ENCODE results near the gene HAAO. TPM values are rescaled to one million over a fixed set of nuclear protein-coding genes. Genes with fewer than 3 reads are reported as not detected.

The HAAO gene
- polyA plus RNA-seq, 4 donors, result 23.8 to 147 (median 44.8) TPM

GRCh38 chr2:42764901-42765300 lies 27.5 kb downstream of the HAAO start:
- no peaks in the 10 kb centered on the region for H3K27me3 ChIP-seq (ENCODE audit: control insufficient read depth in 3 of 3, insufficient read depth in 3 of 3, low read length in 3 of 3)
- peaks cover 0 to 54% (median 2%) of the 10 kb centered on the region in 3 donors for H3K36me3 ChIP-seq (ENCODE audit: control insufficient read depth in 3 of 3, insufficient read depth in 2 of 3, low read depth in 1 of 3, low read length in 3 of 3)
- no peak overlapping the region for H3K4me3 ChIP-seq (ENCODE audit: low read depth in 1 of 3, low read length in 3 of 3)
- H3K27ac ChIP-seq (ENCODE audit: low read depth in 1 of 3, low read length in 2 of 3), result no peak overlapping the region
- DNase-seq, result no peak
- WGBS, 3 donors, result 74 to 90% (median 89%) methylated on average over 2 of the region's 2 CpGs
- no peaks in the 10 kb centered on the region for H3K9me3 ChIP-seq (ENCODE audit: control insufficient read depth in 2 of 2, insufficient read depth in 1 of 2, low read depth in 1 of 2, low read length in 1 of 2)
- no peak for FAIRE-seq
- no peaks in the 10 kb centered on the region for H3K4me1 ChIP-seq (ENCODE audit: control insufficient read depth in 3 of 3, insufficient read depth in 2 of 3, low read depth in 1 of 3, low read length in 2 of 3)

- Histone ChIP-seq H3K36me3 (ENCODE audit: control insufficient read depth in 3 of 3, insufficient read depth in 2 of 3, low read depth in 1 of 3, low read length in 3 of 3) (peaks cover 0 to 46% (median 0%) of the 10 kb centered on the region in 3 donors), H3K9me3 (ENCODE audit: control insufficient read depth in 2 of 2, insufficient read depth in 1 of 2, low read depth in 1 of 2, low read length in 1 of 2) (no peaks in the 10 kb centered on the region), H3K27me3 (ENCODE audit: control insufficient read depth in 3 of 3, insufficient read depth in 3 of 3, low read length in 3 of 3) (no peaks in the 10 kb centered on the region), H3K27ac (ENCODE audit: low read depth in 1 of 3, low read length in 2 of 3) (no peak within 1 kb of the TSS), H3K4me1 (ENCODE audit: control insufficient read depth in 3 of 3, insufficient read depth in 2 of 3, low read depth in 1 of 3, low read length in 2 of 3) (no peaks in the 10 kb centered on the region), H3K4me3 (ENCODE audit: low read depth in 1 of 3, low read length in 3 of 3) (no peak within 1 kb of the TSS)
- 51 to 81% (median 72%) methylated on average over 4 to 5 of the region's 5 CpGs for WGBS, 3 donors
- DNase-seq (no peak), FAIRE-seq (no peak)
These were observed 28.3 kb downstream of the HAAO start, which contains the start of gene OXER1 for GRCh38 chr2:42764096-42764495. OXER1 (minus strand) TSS chr2:42764135; CDS start chr2:42764062, 73 bp downstream.

GRCh38 chr2:42762823-42763804 lies 29.3 kb downstream of the HAAO start:
- Histone ChIP-seq H3K4me1 (ENCODE audit: control insufficient read depth in 3 of 3, insufficient read depth in 2 of 3, low read depth in 1 of 3, low read length in 2 of 3) (no peaks in the 10 kb centered on the region), H3K36me3 (ENCODE audit: control insufficient read depth in 3 of 3, insufficient read depth in 2 of 3, low read depth in 1 of 3, low read length in 3 of 3) (peaks cover 0 to 38% (median 0%) of the 10 kb centered on the region in 3 donors), H3K27ac (ENCODE audit: low read depth in 1 of 3, low read length in 2 of 3) (no peak overlapping the region), H3K27me3 (ENCODE audit: control insufficient read depth in 3 of 3, insufficient read depth in 3 of 3, low read length in 3 of 3) (no peaks in the 10 kb centered on the region), H3K9me3 (ENCODE audit: control insufficient read depth in 2 of 2, insufficient read depth in 1 of 2, low read depth in 1 of 2, low read length in 1 of 2) (no peaks in the 10 kb centered on the region), H3K4me3 (ENCODE audit: low read depth in 1 of 3, low read length in 3 of 3) (no peak overlapping the region)
- DNase-seq (no peak), FAIRE-seq (no peak)
- WGBS, 3 donors, result 94 to 95% (median 95%) methylated on average over 45 of the region's 45 CpGs

GRCh38 chr2:42762155-42762554 lies 30.2 kb downstream of the HAAO start:
- 82 to 91% (median 91%) methylated on average over 5 of the region's 5 CpGs for WGBS, 3 donors
- no peak for FAIRE-seq
- Histone ChIP-seq H3K27ac (ENCODE audit: low read depth in 1 of 3, low read length in 2 of 3) (no peak overlapping the region), H3K36me3 (ENCODE audit: control insufficient read depth in 3 of 3, insufficient read depth in 2 of 3, low read depth in 1 of 3, low read length in 3 of 3) (peaks cover 0 to 29% (median 0%) of the 10 kb centered on the region in 3 donors), H3K4me3 (ENCODE audit: low read depth in 1 of 3, low read length in 3 of 3) (no peak overlapping the region), H3K27me3 (ENCODE audit: control insufficient read depth in 3 of 3, insufficient read depth in 3 of 3, low read length in 3 of 3) (no peaks in the 10 kb centered on the region), H3K9me3 (ENCODE audit: control insufficient read depth in 2 of 2, insufficient read depth in 1 of 2, low read depth in 1 of 2, low read length in 1 of 2) (no peaks in the 10 kb centered on the region), H3K4me1 (ENCODE audit: control insufficient read depth in 3 of 3, insufficient read depth in 2 of 3, low read depth in 1 of 3, low read length in 2 of 3) (no peaks in the 10 kb centered on the region)
- DNase-seq, result no peak

GRCh38 chr2:42761554-42761953 lies 30.8 kb downstream of the HAAO start:
- Histone ChIP-seq H3K36me3 (ENCODE audit: control insufficient read depth in 3 of 3, insufficient read depth in 2 of 3, low read depth in 1 of 3, low read length in 3 of 3) (peaks cover 0 to 24% (median 0%) of the 10 kb centered on the region in 3 donors), H3K4me3 (ENCODE audit: low read depth in 1 of 3, low read length in 3 of 3) (no peak overlapping the region), H3K9me3 (ENCODE audit: control insufficient read depth in 2 of 2, insufficient read depth in 1 of 2, low read depth in 1 of 2, low read length in 1 of 2) (no peaks in the 10 kb centered on the region), H3K27ac (ENCODE audit: low read depth in 1 of 3, low read length in 2 of 3) (no peak overlapping the region), H3K4me1 (ENCODE audit: control insufficient read depth in 3 of 3, insufficient read depth in 2 of 3, low read depth in 1 of 3, low read length in 2 of 3) (no peaks in the 10 kb centered on the region), H3K27me3 (ENCODE audit: control insufficient read depth in 3 of 3, insufficient read depth in 3 of 3, low read length in 3 of 3) (no peaks in the 10 kb centered on the region)
- no peak for FAIRE-seq
- DNase-seq, result no peak
- 78 to 86% (median 82%) methylated on average over 9 of the region's 9 CpGs for WGBS, 3 donors

GRCh38 chr2:42758751-42759150 lies 33.6 kb downstream of the HAAO start:
- no peak overlapping the region for H3K27ac ChIP-seq (ENCODE audit: low read depth in 1 of 3, low read length in 2 of 3)
- H3K36me3 ChIP-seq (ENCODE audit: control insufficient read depth in 3 of 3, insufficient read depth in 2 of 3, low read depth in 1 of 3, low read length in 3 of 3), result peaks cover 0 to 26% (median 0%) of the 10 kb centered on the region in 3 donors
- WGBS, 3 donors, result 92 to 100% (median 97%) methylated on average over 1 of the region's 1 CpG
- FAIRE-seq, result no peak
- no peaks in the 10 kb centered on the region for H3K9me3 ChIP-seq (ENCODE audit: control insufficient read depth in 2 of 2, insufficient read depth in 1 of 2, low read depth in 1 of 2, low read length in 1 of 2)
- no peak for DNase-seq
- no peaks in the 10 kb centered on the region for H3K4me1 ChIP-seq (ENCODE audit: control insufficient read depth in 3 of 3, insufficient read depth in 2 of 3, low read depth in 1 of 3, low read length in 2 of 3)
- no peaks in the 10 kb centered on the region for H3K27me3 ChIP-seq (ENCODE audit: control insufficient read depth in 3 of 3, insufficient read depth in 3 of 3, low read length in 3 of 3)
- no peak overlapping the region for H3K4me3 ChIP-seq (ENCODE audit: low read depth in 1 of 3, low read length in 3 of 3)

GRCh38 chr2:42757981-42758740 lies 34.2 kb downstream of the HAAO start:
- WGBS, 3 donors, result 77 to 89% (median 84%) methylated on average over 4 of the region's 4 CpGs
- FAIRE-seq (no peak), DNase-seq (no peak)
- Histone ChIP-seq H3K27ac (ENCODE audit: low read depth in 1 of 3, low read length in 2 of 3) (no peak overlapping the region), H3K4me3 (ENCODE audit: low read depth in 1 of 3, low read length in 3 of 3) (no peak overlapping the region), H3K9me3 (ENCODE audit: control insufficient read depth in 2 of 2, insufficient read depth in 1 of 2, low read depth in 1 of 2, low read length in 1 of 2) (no peaks in the 10 kb centered on the region), H3K36me3 (ENCODE audit: control insufficient read depth in 3 of 3, insufficient read depth in 2 of 3, low read depth in 1 of 3, low read length in 3 of 3) (peaks cover 0 to 28% (median 0%) of the 10 kb centered on the region in 3 donors), H3K4me1 (ENCODE audit: control insufficient read depth in 3 of 3, insufficient read depth in 2 of 3, low read depth in 1 of 3, low read length in 2 of 3) (no peaks in the 10 kb centered on the region), H3K27me3 (ENCODE audit: control insufficient read depth in 3 of 3, insufficient read depth in 3 of 3, low read length in 3 of 3) (no peaks in the 10 kb centered on the region)

- no peak overlapping the region for H3K4me3 ChIP-seq (ENCODE audit: low read depth in 1 of 3, low read length in 3 of 3)
- WGBS, 3 donors, result 80 to 90% (median 85%) methylated on average over 6 of the region's 6 CpGs
- FAIRE-seq (no peak), DNase-seq (no peak)
- no peak overlapping the region for H3K27ac ChIP-seq (ENCODE audit: low read depth in 1 of 3, low read length in 2 of 3)
- no peaks in the 10 kb centered on the region for H3K9me3 ChIP-seq (ENCODE audit: control insufficient read depth in 2 of 2, insufficient read depth in 1 of 2, low read depth in 1 of 2, low read length in 1 of 2)
- H3K27me3 ChIP-seq (ENCODE audit: control insufficient read depth in 3 of 3, insufficient read depth in 3 of 3, low read length in 3 of 3), result no peaks in the 10 kb centered on the region
- H3K4me1 ChIP-seq (ENCODE audit: control insufficient read depth in 3 of 3, insufficient read depth in 2 of 3, low read depth in 1 of 3, low read length in 2 of 3), result no peaks in the 10 kb centered on the region
- peaks cover 0 to 26% (median 0%) of the 10 kb centered on the region in 3 donors for H3K36me3 ChIP-seq (ENCODE audit: control insufficient read depth in 3 of 3, insufficient read depth in 2 of 3, low read depth in 1 of 3, low read length in 3 of 3)
These were observed 35.3 kb downstream of the HAAO start for GRCh38 chr2:42756966-42757513.
